Measurements from ENCODE around the gene AFF1. TPM values are rescaled to one million over a fixed set of nuclear protein-coding genes. Genes with fewer than 3 reads are reported as not detected.
A peak's percentile ranks its signal among the peaks of the same experiment; 100 is the strongest.

Gene AFF1
- total and polyA plus RNA-seq, 2 donors from 2014 or later = 13.4 to 187 TPM

DNA sequence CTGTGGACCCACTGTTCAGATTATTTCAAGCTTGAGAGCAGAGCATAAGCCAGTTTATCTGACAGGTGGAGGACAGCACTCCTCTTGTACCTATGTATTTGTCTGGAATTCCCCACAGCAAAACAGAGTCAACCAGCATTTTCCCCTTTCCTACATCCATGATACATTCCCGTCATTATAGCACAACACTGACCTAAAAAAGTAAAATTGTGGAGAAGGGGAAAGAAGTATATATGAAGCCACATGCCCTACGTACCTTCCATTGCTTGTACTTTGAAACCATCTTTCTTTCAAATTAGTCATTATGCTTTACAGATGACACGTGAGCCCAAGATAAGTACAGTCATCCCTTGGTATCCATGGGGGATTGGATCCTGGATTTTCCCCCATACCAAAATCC, 212.3 kb downstream of the AFF1 start:
- Histone ChIP-seq H3K4me3 (ENCODE audit: low read length in 3 of 3) (no peak overlapping the region), H3K9me3 (ENCODE audit: control insufficient read depth in 2 of 3, insufficient read depth in 1 of 3, low read length in 3 of 3) (no peaks in the 10 kb centered on the region), H3K4me1 (ENCODE audit: control insufficient read depth in 2 of 3, insufficient read depth in 2 of 3, low read depth in 1 of 3, low read length in 3 of 3) (peaks cover 0 to 2% (median 0%) of the 10 kb centered on the region in 3 donors), H3K27ac (ENCODE audit: low read depth in 2 of 2, low read length in 2 of 2) (no peak overlapping the region), H3K36me3 (ENCODE audit: control insufficient read depth in 2 of 3, insufficient read depth in 3 of 3, low read length in 3 of 3) (peaks cover 0 to 9% (median 0%) of the 10 kb centered on the region in 3 donors), H3K9ac (ENCODE audit: low read length in 3 of 3) (no peak overlapping the region), H3K27me3 (ENCODE audit: control insufficient read depth, insufficient read depth, low read length) (no peaks in the 10 kb centered on the region)
- FAIRE-seq = no peak
- DNase-seq = no peak
- intact Hi-C loops (cut with DNase I) = no loop called here
- TF ChIP-seq, protein P1, sequence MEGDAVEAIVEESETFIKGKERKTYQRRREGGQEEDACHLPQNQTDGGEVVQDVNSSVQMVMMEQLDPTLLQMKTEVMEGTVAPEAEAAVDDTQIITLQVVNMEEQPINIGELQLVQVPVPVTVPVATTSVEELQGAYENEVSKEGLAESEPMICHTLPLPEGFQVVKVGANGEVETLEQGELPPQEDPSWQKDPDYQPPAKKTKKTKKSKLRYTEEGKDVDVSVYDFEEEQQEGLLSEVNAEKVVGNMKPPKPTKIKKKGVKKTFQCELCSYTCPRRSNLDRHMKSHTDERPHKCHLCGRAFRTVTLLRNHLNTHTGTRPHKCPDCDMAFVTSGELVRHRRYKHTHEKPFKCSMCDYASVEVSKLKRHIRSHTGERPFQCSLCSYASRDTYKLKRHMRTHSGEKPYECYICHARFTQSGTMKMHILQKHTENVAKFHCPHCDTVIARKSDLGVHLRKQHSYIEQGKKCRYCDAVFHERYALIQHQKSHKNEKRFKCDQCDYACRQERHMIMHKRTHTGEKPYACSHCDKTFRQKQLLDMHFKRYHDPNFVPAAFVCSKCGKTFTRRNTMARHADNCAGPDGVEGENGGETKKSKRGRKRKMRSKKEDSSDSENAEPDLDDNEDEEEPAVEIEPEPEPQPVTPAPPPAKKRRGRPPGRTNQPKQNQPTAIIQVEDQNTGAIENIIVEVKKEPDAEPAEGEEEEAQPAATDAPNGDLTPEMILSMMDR (IDR thresholded peaks at IDR 0.05; ENCODE audit: borderline replicate concordance, extremely low read depth, insufficient read depth) = no peak

DNA sequence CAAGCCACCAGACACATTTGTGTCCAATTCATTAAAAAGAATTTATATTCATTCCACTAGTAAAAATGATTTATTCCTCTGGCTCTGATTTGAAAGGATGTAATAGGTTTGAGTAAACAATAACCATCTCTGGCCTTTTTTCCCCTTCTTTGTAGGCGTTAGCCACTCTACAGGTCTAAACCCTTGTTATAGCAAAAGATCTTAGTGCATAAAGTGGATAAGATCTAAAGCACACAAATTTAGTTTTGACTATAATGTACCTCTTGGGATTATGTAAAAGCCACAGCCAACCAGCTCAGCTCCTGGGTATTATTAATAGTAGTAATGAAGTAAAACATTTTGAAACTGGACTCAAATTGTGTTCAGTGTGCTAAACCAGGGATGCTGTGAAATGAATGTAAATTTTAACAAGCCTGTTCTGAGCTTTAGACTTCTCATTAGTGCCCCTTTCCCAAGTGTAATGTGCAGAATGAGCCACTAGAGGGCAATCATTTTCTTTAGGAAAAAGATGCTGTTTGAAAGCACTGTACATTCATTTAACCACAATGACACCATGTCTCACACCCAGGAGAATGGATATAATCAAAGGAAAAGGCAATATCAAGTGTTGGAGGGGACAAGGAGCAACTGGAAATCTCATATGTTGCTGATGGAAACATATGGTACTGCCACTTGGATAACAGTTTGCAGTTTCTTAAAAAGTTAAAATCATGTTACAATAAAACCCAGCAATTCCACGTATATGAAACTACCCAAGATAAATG, 215.9 kb downstream of the AFF1 start:
- FAIRE-seq (peak; percentile 93), DNase-seq (peak in 3 of 5 donors; percentile 58 to 90 (median 89))
- H3K4me1 ChIP-seq (ENCODE audit: control insufficient read depth in 2 of 3, insufficient read depth in 2 of 3, low read depth in 1 of 3, low read length in 3 of 3) = no peaks in the 10 kb centered on the region
- no peak overlapping the region for H3K9ac ChIP-seq (ENCODE audit: low read length in 3 of 3)
- no peaks in the 10 kb centered on the region for H3K36me3 ChIP-seq (ENCODE audit: control insufficient read depth in 2 of 3, insufficient read depth in 3 of 3, low read length in 3 of 3)
- no peaks in the 10 kb centered on the region for H3K27me3 ChIP-seq (ENCODE audit: control insufficient read depth, insufficient read depth, low read length)
- no peak overlapping the region for H3K4me3 ChIP-seq (ENCODE audit: low read length in 3 of 3)
- H3K27ac ChIP-seq (ENCODE audit: low read depth in 2 of 2, low read length in 2 of 2) = no peak overlapping the region
- TF ChIP-seq, protein P1 (IDR thresholded peaks at IDR 0.05; ENCODE audit: borderline replicate concordance, extremely low read depth, insufficient read depth) = peak; percentile 85
- H3K9me3 ChIP-seq (ENCODE audit: control insufficient read depth in 2 of 3, insufficient read depth in 1 of 3, low read length in 3 of 3) = no peaks in the 10 kb centered on the region
- intact Hi-C loops (cut with DNase I) = loop anchor here (10.0 kb wide), 1 partner anchor 84 kb away; no protein-coding TSS in a partner anchor

DNA sequence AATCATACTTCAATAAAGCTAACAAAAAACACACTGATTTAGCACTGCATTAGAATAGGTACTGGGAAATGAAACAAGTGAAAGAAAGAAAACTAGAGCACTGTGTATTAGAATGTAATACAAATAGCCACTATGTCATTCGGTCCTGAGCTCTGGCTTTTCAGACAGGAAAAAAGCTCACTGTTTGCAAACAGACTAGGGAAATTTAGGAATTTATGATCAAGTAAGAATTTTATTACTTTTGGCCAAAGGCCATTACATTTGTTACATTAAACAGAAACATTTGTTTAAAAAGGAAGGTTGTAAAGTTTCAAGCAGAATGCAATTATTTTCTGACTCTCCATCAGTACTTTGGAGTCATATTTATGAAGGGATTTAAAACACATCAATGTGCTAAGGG, 216.9 kb downstream of the AFF1 start:
- DNase-seq = peak in 2 of 5 donors; percentile 31 to 44
- no peak for FAIRE-seq
- H3K4me3 ChIP-seq (ENCODE audit: low read length in 3 of 3) = no peak overlapping the region
- H3K27me3 ChIP-seq (ENCODE audit: control insufficient read depth, insufficient read depth, low read length) = no peaks in the 10 kb centered on the region
- H3K4me1 ChIP-seq (ENCODE audit: control insufficient read depth in 2 of 3, insufficient read depth in 2 of 3, low read depth in 1 of 3, low read length in 3 of 3) = no peaks in the 10 kb centered on the region
- H3K9ac ChIP-seq (ENCODE audit: low read length in 3 of 3) = no peak overlapping the region
- TF ChIP-seq, protein P1 (IDR thresholded peaks at IDR 0.05; ENCODE audit: borderline replicate concordance, extremely low read depth, insufficient read depth) = no peak
- H3K9me3 ChIP-seq (ENCODE audit: control insufficient read depth in 2 of 3, insufficient read depth in 1 of 3, low read length in 3 of 3) = no peaks in the 10 kb centered on the region
- no peaks in the 10 kb centered on the region for H3K36me3 ChIP-seq (ENCODE audit: control insufficient read depth in 2 of 3, insufficient read depth in 3 of 3, low read length in 3 of 3)
- intact Hi-C loops (cut with DNase I) = loop anchor here (10.0 kb wide), 1 partner anchor 83 kb away; no protein-coding TSS in a partner anchor
- no peak overlapping the region for H3K27ac ChIP-seq (ENCODE audit: low read depth in 2 of 2, low read length in 2 of 2)
